H1 (cell line): ENCODE data around the gene FOXL2NB. TPM values are rescaled to one million over a fixed set of nuclear protein-coding genes. Genes with fewer than 3 reads are reported as not detected.

Experiments used
- CTCF ChIA-PET: fragments of 300-600 bp; sonication (Branson Sonifier 250); formaldehyde crosslinking; loops from one replicate; lab custom pipeline; 2021; ENCODE audit not compliant: partially characterized antibody; lab: Charles Lee
- POLR2A ChIA-PET: fragments of 300-600 bp; sonication (Branson Sonifier 250); formaldehyde crosslinking; loops from one replicate; lab custom pipeline; 2021; ENCODE audit warnings: inconsistent platforms; ENCODE audit not compliant: partially characterized antibody; lab: Charles Lee
- DNase-seq, 2 experiments: peaks; one replicate each; pipeline versions ENCODE4 v3.0.0 to v3.0.0-alpha.2; 2010 to 2022; ENCODE audit warnings: low spot score in 2 of 2, low read depth in 1 of 2, mixed read lengths in 1 of 2
- FAIRE-seq: peaks from 2 replicates; lab custom pipeline; 2011; peaks lifted over from hg19 to GRCh38; lab: Jason Lieb, UNC
- H2AFZ ChIP-seq: 2 replicates; pipeline ENCODE4 v1.8.1; 2012; ENCODE audit warnings: low read length, inconsistent platforms
- H2AK5ac ChIP-seq: 2 replicates; pipeline ENCODE4 v1.6.1; 2013; ENCODE audit warnings: low read depth, low read length
- H2BK120ac ChIP-seq: replicated peaks from 2 replicates; pipeline ENCODE3; 2013; ENCODE audit warnings: low read depth, low read length, inconsistent platforms
- H2BK12ac ChIP-seq: 2 replicates; pipeline ENCODE4 v1.6.1; 2013; ENCODE audit warnings: low read depth, low read length
- H2BK15ac ChIP-seq: 2 replicates; pipeline ENCODE4 v1.6.1; 2013; ENCODE audit warnings: low read length
- H2BK20ac ChIP-seq: 2 replicates; pipeline ENCODE4 v1.6.1; 2013; ENCODE audit warnings: low read length
- H2BK5ac ChIP-seq: 2 replicates; pipeline ENCODE4 v1.6.1; 2013; ENCODE audit warnings: low read depth, low read length
- H3K14ac ChIP-seq: 2 replicates; pipeline ENCODE4 v1.6.1; 2013; ENCODE audit warnings: inconsistent platforms; ENCODE audit not compliant: insufficient read length
- H3K18ac ChIP-seq: 2 replicates; pipeline ENCODE4 v1.6.1; 2013; ENCODE audit warnings: low read length; ENCODE audit errors: extremely low read depth
- H3K23ac ChIP-seq: 2 replicates; pipeline ENCODE4 v1.6.1; 2013; ENCODE audit warnings: inconsistent platforms; ENCODE audit not compliant: insufficient read length
- H3K23me2 ChIP-seq: 2 replicates; pipeline ENCODE4 v1.6.1; 2013; ENCODE audit warnings: low read depth, low read length
- H3K27ac ChIP-seq: 2 replicates; pipeline ENCODE4 v1.6.1; 2011; ENCODE audit warnings: low read depth, low read length, inconsistent platforms
- H3K27me3 ChIP-seq, 4 experiments: replicated peaks in 1 of 4; 1 replicate in 1 of 4; 2 replicates in 3 of 4; pipeline versions ENCODE4 v1.6.1 to v1.8.1; 2011 to 2013; ENCODE audit warnings: low read length in 3 of 4, mild to moderate bottlenecking in 3 of 4, inconsistent platforms in 2 of 4, mixed read lengths in 2 of 4, moderate library complexity in 1 of 4; ENCODE audit not compliant: control insufficient read depth in 3 of 4, insufficient read depth in 3 of 4; ENCODE audit errors: extremely low read depth in 1 of 4
- H3K36me3 ChIP-seq, 4 experiments: 2 replicates each; pipeline versions ENCODE4 v1.6.1 to v1.8.1; 2011 to 2013; ENCODE audit warnings: mild to moderate bottlenecking in 4 of 4, low read length in 3 of 4, moderate library complexity in 2 of 4, control low read depth in 1 of 4, inconsistent platforms in 1 of 4; ENCODE audit not compliant: insufficient read depth in 4 of 4, control insufficient read depth in 2 of 4
- H3K4ac ChIP-seq: replicated peaks from 2 replicates; pipeline ENCODE3; 2013; ENCODE audit warnings: low read length, low read depth, mixed read lengths, inconsistent platforms; ENCODE audit not compliant: insufficient read length
- H3K4me1 ChIP-seq, 4 experiments: replicated peaks in 1 of 4; 1 replicate in 1 of 4; 2 replicates in 3 of 4; pipeline versions ENCODE4 v1.6.1 to v1.8.1; 2011 to 2013; ENCODE audit warnings: low read length in 3 of 4, inconsistent platforms in 2 of 4, mixed read lengths in 1 of 4; ENCODE audit not compliant: insufficient read depth in 4 of 4, control insufficient read depth in 3 of 4
- H3K4me2 ChIP-seq, 2 experiments: 2 replicates each; pipeline versions ENCODE4 v1.6.1 to v1.8.1; 2011 to 2013; ENCODE audit warnings: low read depth in 2 of 2, low read length in 2 of 2, control low read depth in 1 of 2, inconsistent platforms in 1 of 2, mild to moderate bottlenecking in 1 of 2; ENCODE audit not compliant: insufficient read depth in 1 of 2
- H3K4me3 ChIP-seq, 4 experiments: fragments of 200-600, 300-600 bp in 1 of 4; sonication (generic), shearing (Covaris generic), sonication (Bioruptor Twin) in 1 of 4; 2 replicates each; pipeline versions ENCODE4 v1.5.1 to v1.8.1; 2011 to 2016; ENCODE audit warnings: low read length in 4 of 4, low read depth in 3 of 4, control low read depth in 2 of 4, inconsistent platforms in 2 of 4, mild to moderate bottlenecking in 2 of 4, mixed read lengths in 1 of 4, moderate library complexity in 1 of 4; ENCODE audit not compliant: insufficient read depth in 2 of 4; ENCODE audit errors: extremely low read depth in 1 of 4
- H3K56ac ChIP-seq: replicated peaks from 2 replicates; pipeline ENCODE3; 2013; ENCODE audit warnings: low read depth, mild to moderate bottlenecking, mixed read lengths, low read length, inconsistent platforms; ENCODE audit not compliant: insufficient read length
- H3K79me1 ChIP-seq: 2 replicates; pipeline ENCODE4 v1.6.1; 2013; ENCODE audit warnings: low read depth, low read length, control low read depth
- H3K79me2 ChIP-seq, 2 experiments: 2 replicates each; pipeline versions ENCODE4 v1.6.1 to v1.8.1; 2012 to 2013; ENCODE audit warnings: low read length in 2 of 2, mild to moderate bottlenecking in 2 of 2, inconsistent platforms in 1 of 2; ENCODE audit not compliant: insufficient read depth in 2 of 2, control insufficient read depth in 1 of 2
- H3K9ac ChIP-seq, 4 experiments: replicated peaks in 1 of 4; 1 replicate in 1 of 4; 2 replicates in 3 of 4; pipeline versions ENCODE4 v1.6.1 to v1.8.1; 2011 to 2013; ENCODE audit warnings: low read depth in 3 of 4, low read length in 3 of 4, control low read depth in 2 of 4, mild to moderate bottlenecking in 2 of 4, moderate library complexity in 2 of 4, inconsistent platforms in 1 of 4; ENCODE audit errors: extremely low read depth in 1 of 4
- H3K9me3 ChIP-seq, 2 experiments: 2 replicates each; pipeline versions ENCODE4 v1.6.1 to v1.8.1; 2012 to 2013; ENCODE audit warnings: mild to moderate bottlenecking in 2 of 2, moderate library complexity in 2 of 2, control low read depth in 1 of 2, inconsistent platforms in 1 of 2, low read depth in 1 of 2, low read length in 1 of 2, mixed read lengths in 1 of 2; ENCODE audit not compliant: insufficient read depth in 2 of 2
- H4K20me1 ChIP-seq, 2 experiments: replicated peaks in 1 of 2; 2 replicates each; pipeline versions ENCODE3 to v1.8.1; 2011 to 2013; ENCODE audit warnings: inconsistent platforms in 2 of 2, low read length in 2 of 2, mild to moderate bottlenecking in 1 of 2; ENCODE audit not compliant: insufficient read depth in 2 of 2, control insufficient read depth in 1 of 2
- H4K5ac ChIP-seq: 2 replicates; pipeline ENCODE4 v1.6.1; 2013; ENCODE audit warnings: low read length, low read depth, mixed read lengths, inconsistent platforms; ENCODE audit not compliant: insufficient read length
- H4K8ac ChIP-seq: 2 replicates; pipeline ENCODE4 v1.8.0; 2013; ENCODE audit warnings: mild to moderate bottlenecking, moderate library complexity, low read length, inconsistent platforms; ENCODE audit not compliant: insufficient read depth; ENCODE audit errors: extremely low read depth
- H4K91ac ChIP-seq: replicated peaks from 2 replicates; pipeline ENCODE3; 2013; ENCODE audit warnings: low read length, mixed read lengths, inconsistent platforms; ENCODE audit not compliant: insufficient read length
- ATF2 ChIP-seq: IDR thresholded peaks from 2 replicates; pipeline ENCODE4 v1.6.1; 2012; ENCODE audit warnings: low read length, inconsistent platforms
- CEBPB ChIP-seq: IDR thresholded peaks from 2 replicates; pipeline ENCODE4 v1.6.1; 2012; ENCODE audit warnings: low read depth, low read length
- JUND ChIP-seq: IDR thresholded peaks from 2 replicates; pipeline ENCODE4 v1.6.1; 2011; ENCODE audit warnings: mild to moderate bottlenecking, improper control_type of control experiment, low read length
- POLR2A ChIP-seq, 2 experiments: IDR thresholded peaks; 1 replicate in 1 of 2; 2 replicates in 1 of 2; pipeline ENCODE4 v1.6.1; 2011; ENCODE audit warnings: low read depth in 2 of 2, low read length in 2 of 2, mild to moderate bottlenecking in 2 of 2; ENCODE audit errors: control extremely low read depth in 1 of 2
- RNF2 ChIP-seq: fragments of 200-900, 300-1000 bp; sonication (generic); IDR thresholded peaks from 2 replicates; pipeline ENCODE4 v1.7.1; 2016; ENCODE audit warnings: borderline replicate concordance, low read depth, mild to moderate bottlenecking, antibody characterized with exemption, low read length; ENCODE audit not compliant: poor library complexity, severe bottlenecking; ENCODE audit errors: missing control alignments
- RXRA ChIP-seq: IDR thresholded peaks from 2 replicates; pipeline ENCODE4 v1.6.1; 2011; ENCODE audit warnings: low read depth, mild to moderate bottlenecking, low read length, moderate library complexity; ENCODE audit not compliant: insufficient read depth
- SIRT6 ChIP-seq: IDR thresholded peaks from one replicate; pipeline ENCODE4 v1.7.1; 2012; ENCODE audit warnings: low read length, inconsistent platforms
- TAF1 ChIP-seq: IDR thresholded peaks from 2 replicates; pipeline ENCODE4 v1.6.1; 2011; ENCODE audit warnings: mild to moderate bottlenecking, low read depth, low read length
- TBP ChIP-seq: IDR thresholded peaks from 2 replicates; pipeline ENCODE4 v1.6.1; 2011; ENCODE audit warnings: low read depth, low read length, improper control_type of control experiment
- TEAD4 ChIP-seq: IDR thresholded peaks from 2 replicates; pipeline ENCODE4 v1.6.1; 2012; ENCODE audit warnings: low read depth, low read length, inconsistent platforms, mixed read lengths
- WGBS, 2 experiments: shearing (Covaris generic) in 1 of 2; methylation state at CpG; one replicate each; pipeline versions ENCODE4 v1.1.6 to v1.1.7; 2013 to 2015; ENCODE audit warnings: low lambda C conversion rate in 2 of 2, mixed read lengths in 2 of 2, inconsistent platforms in 1 of 2, low coverage in 1 of 2, missing lambda C conversion rate in 1 of 2; ENCODE audit not compliant: insufficient replicate concordance in 2 of 2, insufficient coverage in 1 of 2, insufficient read length in 1 of 2; ENCODE audit errors: extremely low coverage in 1 of 2, missing lambda C conversion rate in 1 of 2; 5-methylcytosine and 5-hydroxymethylcytosine counted together
- polyA plus RNA-seq, 7 experiments: library from polyadenylated mRNA; depleted of rRNA in 3 of 7; stranded (reverse) in 5 of 7; unstranded in 2 of 7; fragments of >200 nt in 5 of 7; fragments of 200-250 nt in 2 of 7; gene quantifications; 1 replicate in 5 of 7; 2 replicates in 1 of 7; 4 replicates in 1 of 7; pipeline versions ENCODE4 v1.2.1 to v1.2.3, GENCODE V29; 2011 to 2013; ENCODE audit warnings: missing spikeins in 2 of 7, mixed read lengths in 2 of 7
- total RNA-seq: library from RNA; stranded (reverse); fragmentation: NEBNext Ultra II Directional; extraction: Animal tissue kit (Norgen Biotek cat#: 25700); gene quantifications from 2 replicates; pipeline ENCODE4 v1.2.1, GENCODE V29; 2021

Gene FOXL2NB
- total and polyA plus RNA-seq, 2 of the 8 experiments (the other 6 are each of a cell fraction or from before 2014, with no cell fraction given) = 5.4 to 7.3 TPM

- FAIRE-seq (no peak), DNase-seq (no peak)
- H3K18ac ChIP-seq = no peak overlapping the region
- no peaks in the 10 kb centered on the region; a peak in 1 of 7 replicates for H3K4me1 ChIP-seq
- no peaks in the 10 kb centered on the region for H3K79me2 ChIP-seq
- no peak overlapping the region for H3K4me3 ChIP-seq
- ChIA-PET POLR2A (interaction anchor here (1.2 kb wide), 1 partner anchor 11 kb away, joined by 3 read pairs; no protein-coding TSS in a partner anchor), CTCF (interaction anchor here (0.6 to 15.4 kb wide), 23 partner anchors 9 to 509 kb away, joined by 3 to 322 read pairs (median 5); partner anchors contain the start of gene CEP70)
- no peaks in the 10 kb centered on the region for H3K9me3 ChIP-seq
- no peaks in the 10 kb centered on the region for H3K23me2 ChIP-seq
- H4K20me1 ChIP-seq = no peaks in the 10 kb centered on the region
- H3K79me1 ChIP-seq = no peaks in the 10 kb centered on the region
- H2BK15ac ChIP-seq = no peak overlapping the region
- H2BK120ac ChIP-seq = no peak overlapping the region
- no peak overlapping the region for H3K27ac ChIP-seq
- no peak overlapping the region for H2AK5ac ChIP-seq
- no peak overlapping the region for H3K56ac ChIP-seq
- no peak overlapping the region; a peak in 1 of 4 replicates for H3K4me2 ChIP-seq
- H3K23ac ChIP-seq = no peak overlapping the region
- H3K14ac ChIP-seq = no peak overlapping the region
- WGBS, 2 experiments = 82% methylated on average over 8 of the region's 8 CpGs; no CpG with 5 or more reads in 1 of the 2 experiments
- H3K4ac ChIP-seq = no peak overlapping the region
- no peak overlapping the region for H4K8ac ChIP-seq
- H3K27me3 ChIP-seq = no peaks in the 10 kb centered on the region; a peak in 1 of 7 replicates
- H3K36me3 ChIP-seq = no peaks in the 10 kb centered on the region
- H2AFZ ChIP-seq = no peak overlapping the region
- H3K9ac ChIP-seq = no peak overlapping the region
- no peak overlapping the region for H2BK20ac ChIP-seq
- no peak overlapping the region for H2BK5ac ChIP-seq
- no peak overlapping the region for H4K5ac ChIP-seq
- H4K91ac ChIP-seq = no peak overlapping the region
- H2BK12ac ChIP-seq = no peak overlapping the region
- TF ChIP-seq POLR2A (IDR thresholded peaks at IDR 0.05; ENCODE audit: control extremely low read depth in 1 of 2, low read depth in 2 of 2, low read length in 2 of 2) = no peak
- no peak for TF ChIP-seq CEBPB
- TF ChIP-seq RXRA = no peak
- TF ChIP-seq TAF1 = no peak
- TF ChIP-seq ATF2 = no peak
- no peak for TF ChIP-seq TBP
- TF ChIP-seq JUND = no peak
- no peak for TF ChIP-seq RNF2
- TF ChIP-seq SIRT6 = no peak
- TF ChIP-seq TEAD4 = no peak
These were observed 25.4 kb upstream of the FOXL2NB start for GRCh38 chr3:138921316-138922292.
